LNCaP clone FGC (cell line): ENCODE results near the gene GNAZ.

ENCODE experiments used
- DNase-seq: peaks from one replicate; pipeline ENCODE4 v3.0.0-alpha.2; 2011; ENCODE audit warnings: low read depth
- H3K4me3 ChIP-seq: 2 replicates; pipeline ENCODE4 v1.5.1; 2011; ENCODE audit warnings: mild to moderate bottlenecking, low read depth, low read length, control low read depth
- TF ChIP-seq, protein P1 (sequence below): IDR thresholded peaks from 2 replicates; pipeline ENCODE4 v1.5.1; 2012; ENCODE audit warnings: mild to moderate bottlenecking; ENCODE audit not compliant: control insufficient read depth, insufficient read depth; ENCODE audit errors: extremely low read depth

Gene GNAZ

DNA sequence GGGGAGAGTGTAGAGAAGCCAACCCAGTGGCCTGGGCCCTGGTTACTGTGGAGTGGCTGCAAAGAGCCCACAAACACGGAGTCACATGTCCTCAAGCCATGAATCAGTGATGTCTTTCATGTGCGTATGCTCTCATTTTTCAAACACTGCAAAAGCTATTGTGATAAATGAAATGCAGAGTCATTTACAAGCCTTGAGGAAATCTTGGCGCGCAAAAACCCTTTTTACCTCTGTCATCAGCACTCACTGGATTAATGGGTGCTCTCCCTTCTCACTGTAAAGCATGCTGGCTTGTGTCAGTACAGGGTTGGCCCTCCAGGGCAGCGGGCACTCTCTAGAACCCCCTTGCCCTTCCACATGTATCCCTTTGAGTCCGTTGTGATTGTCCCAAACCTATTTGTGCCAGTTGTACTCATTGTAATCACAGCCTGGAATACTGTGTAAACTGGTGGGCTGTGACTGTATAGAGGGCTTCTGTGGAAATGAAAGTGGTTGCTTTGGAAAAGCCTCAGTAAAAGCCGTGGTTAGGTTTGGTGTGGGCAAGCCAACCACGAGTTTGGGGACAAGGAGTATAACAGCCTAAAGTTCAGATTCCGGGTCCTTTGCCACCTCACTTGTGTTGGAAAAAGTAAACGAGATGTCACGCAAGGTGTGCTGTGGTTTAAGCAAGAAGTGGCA is 10.4 kb downstream of the GNAZ start:
- TF ChIP-seq, protein P1, sequence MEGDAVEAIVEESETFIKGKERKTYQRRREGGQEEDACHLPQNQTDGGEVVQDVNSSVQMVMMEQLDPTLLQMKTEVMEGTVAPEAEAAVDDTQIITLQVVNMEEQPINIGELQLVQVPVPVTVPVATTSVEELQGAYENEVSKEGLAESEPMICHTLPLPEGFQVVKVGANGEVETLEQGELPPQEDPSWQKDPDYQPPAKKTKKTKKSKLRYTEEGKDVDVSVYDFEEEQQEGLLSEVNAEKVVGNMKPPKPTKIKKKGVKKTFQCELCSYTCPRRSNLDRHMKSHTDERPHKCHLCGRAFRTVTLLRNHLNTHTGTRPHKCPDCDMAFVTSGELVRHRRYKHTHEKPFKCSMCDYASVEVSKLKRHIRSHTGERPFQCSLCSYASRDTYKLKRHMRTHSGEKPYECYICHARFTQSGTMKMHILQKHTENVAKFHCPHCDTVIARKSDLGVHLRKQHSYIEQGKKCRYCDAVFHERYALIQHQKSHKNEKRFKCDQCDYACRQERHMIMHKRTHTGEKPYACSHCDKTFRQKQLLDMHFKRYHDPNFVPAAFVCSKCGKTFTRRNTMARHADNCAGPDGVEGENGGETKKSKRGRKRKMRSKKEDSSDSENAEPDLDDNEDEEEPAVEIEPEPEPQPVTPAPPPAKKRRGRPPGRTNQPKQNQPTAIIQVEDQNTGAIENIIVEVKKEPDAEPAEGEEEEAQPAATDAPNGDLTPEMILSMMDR: no peak
- no peak for DNase-seq
- H3K4me3 ChIP-seq: no peak overlapping the region

DNA sequence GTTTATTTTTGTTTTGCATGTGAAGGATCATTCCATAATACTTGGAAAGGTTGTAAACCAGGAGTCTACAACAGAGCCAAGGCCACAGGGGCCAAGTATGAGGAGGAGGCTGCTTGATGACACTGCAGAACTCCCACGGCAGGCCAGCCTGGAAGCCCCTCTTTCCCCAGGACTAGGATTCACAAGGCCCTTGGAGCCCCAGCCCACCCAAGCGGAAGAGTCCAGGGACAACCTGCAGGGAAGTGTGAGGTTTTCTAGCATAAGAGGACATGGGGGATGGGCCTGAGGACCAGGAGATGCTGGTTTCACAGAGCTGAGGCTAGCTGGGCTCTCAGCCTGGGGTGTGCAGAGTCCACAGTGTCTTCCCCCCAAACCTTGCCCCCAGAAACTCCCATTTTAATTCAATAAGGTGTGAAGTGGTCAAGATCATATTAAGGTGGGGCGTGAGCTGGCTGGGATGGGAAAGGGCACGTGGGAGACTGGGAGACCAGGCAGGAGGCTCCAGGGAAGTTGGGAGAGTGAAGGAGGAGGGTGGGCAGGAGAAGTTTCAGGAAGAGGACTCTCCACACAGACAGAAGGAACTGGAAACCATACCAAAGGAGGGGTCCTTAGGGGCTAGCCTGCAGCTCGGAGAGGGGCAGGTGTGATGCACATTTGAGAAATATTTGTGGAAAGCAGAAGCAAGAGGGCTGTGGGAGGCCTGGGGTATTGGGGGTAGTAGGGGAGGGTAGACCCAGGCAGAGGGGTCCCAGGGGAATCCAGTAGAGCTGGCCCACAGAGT is 12.4 kb downstream of the GNAZ start:
- TF ChIP-seq, protein P1: no peak
- no peak overlapping the region for H3K4me3 ChIP-seq
- no peak for DNase-seq

DNA sequence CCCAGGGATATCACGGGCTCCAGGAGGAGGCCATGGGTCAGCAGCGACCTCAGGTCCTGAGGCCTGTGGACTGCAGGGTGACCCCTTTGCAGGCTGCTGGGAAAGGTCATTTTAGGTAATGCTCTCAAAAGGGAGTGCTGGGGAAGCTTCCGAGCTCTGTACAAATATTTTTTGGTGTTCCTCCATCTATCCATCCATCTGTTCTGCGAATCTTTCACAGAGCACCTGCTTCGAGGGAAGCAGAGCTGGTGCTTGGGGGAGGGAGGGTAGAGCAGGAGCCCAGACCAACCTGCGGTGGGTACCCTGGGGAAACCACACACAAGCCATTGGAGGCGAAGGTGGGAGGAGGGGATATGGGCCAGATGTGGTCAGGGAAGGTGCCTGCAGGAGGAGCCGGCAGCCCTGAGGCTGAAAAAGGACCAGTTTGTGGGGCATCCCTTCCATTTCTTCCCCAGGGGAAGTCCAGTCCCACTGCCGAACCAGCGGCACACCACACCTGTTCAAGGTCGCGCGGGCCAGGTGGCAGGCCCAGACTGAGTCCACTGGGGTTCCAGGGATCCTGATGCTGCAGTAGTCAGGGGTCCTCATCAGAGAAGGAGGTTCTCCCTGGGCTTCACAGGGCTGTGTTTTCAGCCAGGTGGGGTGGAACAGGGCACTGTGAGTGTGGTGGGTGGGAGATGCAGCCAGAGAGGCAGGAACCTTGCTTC is 13.1 kb downstream of the GNAZ start:
- TF ChIP-seq, protein P1: no peak
- DNase-seq: no peak
- no peak overlapping the region for H3K4me3 ChIP-seq

DNA sequence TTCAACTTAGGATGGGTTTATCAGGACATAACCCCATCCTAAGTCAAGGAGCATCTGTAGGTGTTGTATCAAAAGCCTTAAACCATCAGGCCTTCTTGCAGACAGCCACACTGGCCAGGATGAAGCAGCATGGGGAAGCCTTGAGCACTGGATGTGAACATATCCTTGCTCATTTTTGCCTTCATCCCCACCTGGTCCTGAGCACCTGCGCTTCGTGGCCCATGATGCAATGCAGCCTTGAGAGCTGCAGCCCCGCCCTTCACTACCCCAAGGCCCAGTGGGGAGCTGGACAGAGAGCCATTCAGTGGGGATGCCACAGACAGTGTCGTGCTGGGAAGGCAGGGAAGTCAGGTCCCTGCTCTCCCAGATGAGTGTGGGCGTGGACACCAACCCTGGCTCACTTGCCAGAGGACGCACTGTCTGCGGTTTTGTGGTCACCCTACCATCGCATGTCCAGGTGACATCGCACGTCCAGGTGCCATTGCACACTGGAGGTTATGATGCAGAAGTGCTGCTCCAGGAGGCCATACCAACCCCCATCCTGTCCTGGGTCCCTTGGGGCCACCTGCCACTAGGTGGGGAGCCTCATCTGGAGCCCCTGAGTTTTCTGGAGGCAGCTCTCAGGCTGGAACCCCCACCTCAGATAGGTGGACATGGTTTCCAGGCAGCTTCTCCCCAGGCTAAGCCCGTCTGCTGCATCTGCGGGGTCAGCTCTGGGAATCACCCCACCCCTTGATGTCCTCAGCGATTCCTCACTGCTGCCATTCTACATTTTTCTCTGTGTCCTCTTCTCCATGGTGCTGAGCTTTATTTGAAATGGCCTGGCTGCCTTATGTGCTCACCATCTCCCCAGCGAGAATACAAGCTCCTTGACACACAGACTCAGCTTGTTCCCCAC is 14.4 kb downstream of the GNAZ start:
- no peak for DNase-seq
- no peak overlapping the region for H3K4me3 ChIP-seq
- TF ChIP-seq, protein P1: no peak

DNA sequence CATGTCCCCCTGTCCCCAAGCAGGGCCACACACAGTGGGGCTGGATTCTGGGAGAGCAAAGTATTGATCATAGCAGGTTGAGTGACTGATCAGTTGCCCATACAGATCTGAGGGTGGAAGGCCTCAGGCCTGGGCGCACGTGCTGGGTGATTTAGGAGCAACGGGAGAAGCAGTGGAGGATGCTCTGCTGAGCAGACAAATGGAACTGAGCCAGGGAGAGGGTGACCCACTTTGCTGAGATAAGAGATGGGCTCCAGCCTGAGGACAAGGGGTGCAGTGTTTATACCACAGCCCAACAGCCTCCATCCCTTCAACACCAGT is 15.0 kb downstream of the GNAZ start:
- no peak for DNase-seq
- TF ChIP-seq, protein P1: no peak
- no peak overlapping the region for H3K4me3 ChIP-seq

DNA sequence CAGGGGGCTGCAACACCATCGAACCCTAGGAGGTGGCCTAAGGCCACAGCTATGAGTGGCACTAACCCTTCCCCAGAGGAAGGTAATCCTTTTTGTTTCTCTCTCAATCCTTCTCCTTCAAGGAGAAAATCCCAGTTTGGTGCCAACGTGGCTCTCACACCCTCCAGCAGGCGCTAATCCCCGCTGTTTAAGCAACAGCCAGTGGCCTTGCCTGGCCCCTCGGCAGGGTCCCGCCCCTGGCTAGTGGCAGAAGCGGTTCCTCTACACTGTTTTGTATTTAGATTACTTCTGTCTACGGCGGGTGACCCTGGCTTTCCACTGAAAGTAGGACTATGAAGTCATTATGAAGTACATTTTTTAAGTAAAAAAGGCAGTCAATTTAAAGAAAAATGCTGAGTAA is 15.5 kb downstream of the GNAZ start:
- DNase-seq: no peak
- TF ChIP-seq, protein P1: no peak
- H3K4me3 ChIP-seq: no peak overlapping the region
